GM19035 (cell line): ENCODE measurements around the gene LYZL4.

ENCODE experiments used
- ATAC-seq: cut with Tn5 transposase; IDR thresholded peaks from one replicate; pipeline ENCODE4 v1.9.1; 2021; ENCODE audit not compliant: unreplicated experiment

LYZL4 gene

DNA sequence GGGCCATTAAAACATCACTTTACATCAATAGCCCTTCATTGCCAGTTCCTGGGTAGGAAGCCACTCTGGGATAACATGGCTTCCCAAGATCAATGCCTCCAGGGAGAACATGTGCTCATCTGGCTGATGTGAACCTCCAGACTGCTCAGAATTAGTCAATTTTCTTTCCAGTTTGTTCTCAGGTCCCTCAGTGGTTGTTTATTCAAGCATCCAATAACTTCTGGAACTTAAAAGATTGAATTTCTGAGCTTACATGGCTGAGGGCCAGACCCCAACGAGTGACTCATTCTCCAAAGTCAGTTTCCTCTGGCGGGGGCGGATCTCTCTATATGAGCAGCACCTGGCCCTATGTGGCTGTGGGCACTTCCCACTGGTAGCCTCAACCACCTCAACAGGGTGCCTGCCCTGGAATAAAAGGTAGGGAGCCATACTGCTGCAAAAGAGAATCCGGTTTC is 34.0 kb downstream of the LYZL4 start:
- ATAC-seq, result no peak

DNA sequence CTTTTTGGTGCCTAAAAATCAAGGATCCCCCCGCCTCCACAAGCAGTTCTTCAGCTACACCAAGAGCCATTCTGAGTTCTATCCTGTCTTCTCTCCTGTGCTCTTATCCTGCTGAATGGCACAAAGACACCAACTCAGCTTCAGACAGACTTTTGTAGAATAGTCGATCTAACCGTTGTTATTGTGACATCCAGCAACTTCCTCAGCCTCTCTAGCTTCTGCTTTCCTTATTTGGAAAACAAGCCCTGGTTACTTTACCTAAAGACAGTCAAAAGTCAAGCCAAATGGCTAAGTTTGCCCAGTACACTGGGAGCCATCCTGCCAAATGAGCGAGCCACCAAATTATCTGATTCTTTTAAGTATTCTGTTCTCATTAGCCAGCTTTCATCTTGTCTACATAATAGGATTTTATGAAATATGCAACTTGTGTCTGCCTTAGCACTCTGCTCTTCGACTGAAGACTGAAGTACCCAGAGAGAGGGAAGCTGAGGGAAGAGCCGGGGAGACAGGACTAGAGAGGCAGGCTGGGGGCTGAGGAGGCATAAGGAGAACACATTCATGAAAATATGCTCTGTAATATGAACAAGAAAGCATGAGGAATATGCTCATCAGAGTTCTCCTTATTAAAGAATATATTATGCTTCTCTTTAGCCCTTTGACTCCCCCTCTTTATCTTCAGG is 35.1 kb downstream of the LYZL4 start:
- no peak for ATAC-seq

DNA sequence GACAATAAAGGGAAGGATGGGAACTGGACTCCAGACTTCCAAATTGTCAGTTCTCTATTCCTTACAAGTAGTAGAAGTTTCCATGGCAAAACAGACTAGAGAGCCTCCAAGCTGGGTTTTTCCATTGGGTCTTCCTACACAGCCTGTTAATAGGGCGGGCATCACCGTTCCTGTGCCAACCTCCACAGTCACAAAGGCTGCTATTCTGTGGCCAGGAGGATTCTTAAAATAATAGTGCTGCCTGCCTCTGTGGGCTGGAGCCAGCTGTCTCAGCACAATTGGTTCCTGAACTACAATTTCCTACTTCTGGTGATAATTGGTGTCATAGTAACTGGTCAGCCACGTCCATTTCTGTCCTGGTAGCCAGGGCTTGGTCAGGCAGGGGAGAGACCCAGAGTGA is 38.6 kb downstream of the LYZL4 start:
- ATAC-seq, result no peak

DNA sequence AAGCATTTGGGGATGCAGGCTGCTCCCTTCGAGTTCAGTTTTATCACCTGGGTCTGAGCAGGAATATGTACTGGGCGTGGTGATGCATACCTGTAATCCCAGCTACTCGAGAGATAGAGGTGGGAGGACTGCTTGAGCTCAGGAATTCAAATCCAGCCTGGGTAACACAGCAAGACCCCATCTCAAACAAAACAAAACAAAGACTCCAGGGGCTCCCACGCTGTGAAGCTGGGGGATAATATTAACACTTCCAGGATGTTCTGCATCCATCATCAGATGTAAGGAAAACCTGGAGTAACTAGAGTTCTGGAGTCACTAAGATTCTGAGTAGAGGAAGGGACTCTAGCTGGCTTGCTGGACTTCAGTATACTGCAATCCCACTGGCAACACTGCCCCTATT is 40.6 kb downstream of the LYZL4 start:
- ATAC-seq, result no peak

DNA sequence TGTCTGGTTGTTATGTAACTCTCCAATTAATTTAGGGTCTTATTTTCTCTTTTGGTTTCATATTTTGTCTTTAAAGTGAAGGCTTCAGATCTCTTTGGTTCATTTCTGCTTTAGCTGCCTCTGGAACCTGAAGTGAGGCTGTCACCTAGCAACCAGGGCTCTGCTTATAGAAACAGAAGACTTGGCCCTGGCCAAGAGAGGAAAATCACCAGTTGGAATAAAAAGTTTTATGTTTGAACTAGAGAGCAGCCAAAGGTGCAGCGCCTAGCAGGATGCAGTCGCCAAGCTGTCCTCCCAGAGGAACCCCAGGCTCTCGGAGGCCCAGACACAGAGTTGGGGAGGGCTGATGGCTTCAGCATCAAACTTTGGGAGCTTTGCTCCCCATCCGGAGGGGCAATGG is 41.1 kb downstream of the LYZL4 start:
- no peak for ATAC-seq

DNA sequence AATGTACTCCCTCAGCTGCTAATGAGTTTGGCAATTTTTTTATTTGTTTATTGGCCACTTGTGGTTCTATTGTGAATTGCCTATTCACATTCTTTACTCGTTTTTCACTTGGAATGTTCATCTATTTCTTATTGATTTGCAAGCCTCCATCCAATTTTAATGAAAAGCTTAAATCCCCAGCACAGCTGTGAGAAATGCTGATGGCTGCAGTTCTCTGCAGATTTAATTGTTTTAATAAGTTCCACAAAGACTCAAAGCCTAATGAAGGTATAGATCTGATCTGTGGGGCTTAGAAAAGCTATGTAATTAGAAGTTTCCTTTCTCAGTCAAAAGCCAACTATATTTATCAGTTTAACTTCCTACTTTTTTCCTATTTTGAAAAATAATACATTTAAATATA is 41.5 kb downstream of the LYZL4 start:
- ATAC-seq, result no peak

DNA sequence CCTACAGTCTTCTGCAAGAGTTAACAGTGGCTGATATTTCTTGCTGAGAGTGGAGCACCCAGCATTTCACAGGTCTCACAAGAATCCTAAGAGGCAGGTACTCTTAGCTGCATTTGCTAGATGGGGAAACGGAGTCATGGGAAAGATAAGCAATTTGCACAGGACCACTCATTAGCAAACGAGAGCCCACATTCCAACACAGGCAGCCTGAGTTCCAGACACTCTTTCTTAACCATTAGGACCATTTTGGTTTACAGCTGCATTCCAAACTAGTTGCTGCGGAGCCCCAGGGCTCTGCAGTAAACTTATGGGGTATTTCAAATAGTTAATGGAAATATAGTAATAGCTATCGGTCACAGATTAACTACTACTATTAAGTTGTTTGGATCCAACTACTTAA is 42.5 kb downstream of the LYZL4 start:
- no peak for ATAC-seq

DNA sequence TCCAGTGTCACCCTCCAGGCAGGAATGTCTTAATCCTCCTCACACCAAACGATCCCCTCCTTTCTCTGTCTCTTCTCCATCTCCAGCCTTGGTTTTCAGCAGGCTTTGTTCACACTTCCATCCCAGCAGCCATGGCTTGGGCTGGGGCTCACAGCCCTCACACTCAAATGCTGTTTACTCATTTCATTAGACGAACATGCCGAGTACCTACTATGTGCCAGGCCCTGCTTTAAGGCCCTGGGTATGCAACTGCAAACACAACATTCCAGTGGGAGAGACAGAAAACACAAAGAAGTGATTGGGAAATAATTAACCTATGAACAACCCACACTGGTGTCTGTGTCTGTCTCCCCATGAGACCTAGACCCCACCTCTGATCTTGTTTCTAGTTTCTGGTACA is 43.9 kb downstream of the LYZL4 start:
- no peak for ATAC-seq

DNA sequence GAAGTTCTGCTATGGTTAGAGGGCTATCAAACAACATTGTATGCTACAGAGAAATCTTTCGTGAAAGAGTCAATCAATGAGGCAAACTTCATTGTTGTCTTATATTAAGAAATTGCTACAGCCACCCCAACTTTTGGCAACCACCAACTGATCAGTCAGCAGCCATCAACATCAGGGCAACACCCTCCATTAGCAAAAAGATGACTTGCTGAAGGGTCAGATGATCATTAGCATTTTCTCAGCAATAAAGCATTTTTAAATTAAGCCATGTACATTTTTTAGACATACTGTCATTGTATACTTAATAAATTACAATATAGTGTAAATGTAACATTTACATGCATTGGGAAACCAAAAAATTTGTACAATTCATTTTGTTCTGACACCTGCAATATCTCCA is 53.1 kb downstream of the LYZL4 start:
- ATAC-seq, result no peak

DNA sequence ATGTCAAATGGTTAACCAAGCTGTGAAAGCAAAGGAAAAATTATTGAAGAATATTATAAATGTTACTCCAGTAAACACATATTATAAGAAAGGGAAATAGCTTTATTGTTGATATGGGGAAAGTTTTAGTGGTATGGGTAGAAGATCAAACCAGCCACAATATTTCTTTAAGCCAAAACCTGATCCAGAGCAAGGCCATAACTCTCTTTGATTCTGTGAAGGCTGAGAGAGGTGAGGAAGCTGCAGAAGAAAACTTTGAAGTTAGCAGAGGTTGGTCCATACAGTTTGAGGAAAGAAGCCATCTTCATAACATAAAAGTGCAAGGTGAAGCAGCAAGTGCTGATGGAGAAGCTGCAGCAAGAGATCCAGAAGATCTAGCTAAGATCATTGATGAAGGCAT is 54.8 kb downstream of the LYZL4 start:
- no peak for ATAC-seq

DNA sequence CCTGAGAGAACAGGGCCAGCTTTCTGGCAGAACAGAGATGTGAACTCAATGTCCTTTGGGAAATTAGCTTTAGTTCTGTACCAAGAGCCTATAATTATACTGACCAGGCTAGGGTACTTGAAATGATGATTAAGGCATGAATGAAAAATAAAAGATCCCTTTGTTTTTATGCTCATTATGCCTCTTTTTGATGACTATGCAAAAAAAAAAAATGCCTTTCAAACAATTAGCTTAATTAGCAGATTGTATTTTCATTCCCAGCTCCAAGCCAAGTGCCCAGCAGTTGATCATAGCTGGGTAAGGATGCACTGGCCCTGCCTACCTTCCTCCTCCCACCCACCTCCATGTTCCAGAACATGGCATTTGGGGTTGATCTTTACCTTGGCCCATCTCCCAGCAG is 56.8 kb downstream of the LYZL4 start:
- ATAC-seq, result no peak

DNA sequence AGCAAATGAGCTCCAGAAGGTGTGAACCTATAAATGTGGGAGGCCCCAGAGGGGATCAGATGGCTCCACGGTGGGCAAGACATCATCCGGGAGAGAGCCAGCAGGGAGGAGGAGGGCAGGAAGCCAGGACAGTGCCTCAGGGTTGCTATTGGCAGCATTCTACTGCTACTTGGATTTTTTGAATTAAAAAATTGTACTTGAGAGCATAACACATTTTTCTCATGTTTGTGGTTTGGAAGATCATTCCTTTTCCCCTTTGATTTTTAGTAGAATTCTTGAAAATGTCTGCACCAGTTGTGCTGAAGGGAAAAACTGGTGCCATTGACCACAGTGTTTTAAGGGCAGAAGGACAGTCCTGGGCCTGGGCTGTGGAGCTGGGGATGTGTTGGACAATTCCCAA is 59.2 kb downstream of the LYZL4 start:
- no peak for ATAC-seq

DNA sequence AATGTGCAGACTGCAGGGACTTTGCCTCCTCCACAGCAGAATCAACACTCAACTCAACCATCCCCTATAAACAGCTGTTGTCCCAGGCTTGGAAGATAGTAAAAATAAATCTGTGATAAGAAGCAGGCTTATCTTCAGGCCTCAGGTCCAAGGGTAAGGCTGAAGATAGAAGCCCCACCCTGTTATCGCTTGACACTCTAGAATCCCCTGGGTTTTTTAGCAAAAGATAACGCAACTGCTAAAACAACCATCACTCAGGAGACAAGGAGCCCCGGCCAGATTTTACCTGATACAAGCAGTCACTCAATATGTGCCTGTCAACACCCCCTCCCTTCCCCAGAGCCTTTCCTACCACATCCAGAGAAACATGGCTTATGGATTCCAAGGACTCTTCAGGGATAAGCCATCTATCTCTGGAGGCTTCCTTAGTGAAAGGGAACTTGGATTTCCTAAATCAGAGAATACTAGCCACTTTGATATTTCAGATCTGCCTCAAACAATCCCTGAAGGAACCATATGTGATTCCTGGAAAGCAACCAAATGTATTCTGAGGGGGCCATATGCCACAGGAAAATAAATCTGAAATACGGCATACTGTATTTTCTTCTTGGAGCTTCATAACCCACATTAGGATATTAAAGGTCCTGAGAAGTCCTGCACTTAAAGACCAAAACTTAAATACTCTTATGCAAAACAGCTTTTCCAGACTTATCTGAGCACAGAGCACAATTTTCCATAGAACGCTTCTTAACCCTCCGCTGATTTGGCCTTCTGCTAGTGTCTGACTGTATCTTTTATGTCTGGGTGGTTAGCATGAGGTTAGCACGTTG is 60.4 kb downstream of the LYZL4 start:
- ATAC-seq, result no peak

DNA sequence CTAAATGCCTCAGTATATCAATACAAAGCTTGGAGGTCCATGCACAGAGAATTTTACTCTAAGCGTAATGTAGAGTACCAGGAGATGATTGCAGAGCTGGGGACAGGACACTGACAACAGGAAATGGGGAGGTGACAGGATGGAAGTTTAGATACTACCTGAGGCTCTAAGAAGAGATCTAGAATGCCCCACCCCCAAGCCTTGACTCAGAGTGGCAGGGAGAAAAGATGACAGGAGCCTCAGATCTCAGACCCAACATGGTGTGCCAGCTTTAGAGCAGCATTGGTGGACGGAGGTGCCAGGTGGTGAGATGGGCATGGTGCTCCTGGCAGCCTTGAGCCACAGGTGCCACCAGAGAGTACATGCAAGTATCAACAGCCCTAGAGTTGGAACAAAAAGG is 62.5 kb downstream of the LYZL4 start:
- no peak for ATAC-seq
